Gastrocnemius medialis (tissue), 4 donors: ENCODE measurements around the gene ACAD9.

Experiments
- POLR2A ChIP-seq, 2 donors: fragments of 450-650 bp; IDR thresholded peaks; one replicate each; pipeline ENCODE4 v1.6.1; 2017; ENCODE audit warnings: antibody characterized with exemption in 2 of 2, mild to moderate bottlenecking in 2 of 2, moderate library complexity in 2 of 2
- TF ChIP-seq, protein P1 (sequence below), 5 experiments: fragments of 450-650 bp in 3 of 5; fragments of 200-600 bp in 2 of 5; sonication (generic) in 2 of 5; IDR thresholded peaks in 4 of 5; conservative IDR thresholded peaks in 1 of 5; 1 replicate in 4 of 5; 2 replicates in 1 of 5; pipeline ENCODE4 v1.5.1; 2016 to 2019; ENCODE audit warnings: antibody characterized with exemption in 5 of 5, mild to moderate bottlenecking in 3 of 5, moderate library complexity in 3 of 5

GRCh38 chr3:128932516-128933212 is 53.2 kb downstream of the ACAD9 start:
- TF ChIP-seq, protein P1, sequence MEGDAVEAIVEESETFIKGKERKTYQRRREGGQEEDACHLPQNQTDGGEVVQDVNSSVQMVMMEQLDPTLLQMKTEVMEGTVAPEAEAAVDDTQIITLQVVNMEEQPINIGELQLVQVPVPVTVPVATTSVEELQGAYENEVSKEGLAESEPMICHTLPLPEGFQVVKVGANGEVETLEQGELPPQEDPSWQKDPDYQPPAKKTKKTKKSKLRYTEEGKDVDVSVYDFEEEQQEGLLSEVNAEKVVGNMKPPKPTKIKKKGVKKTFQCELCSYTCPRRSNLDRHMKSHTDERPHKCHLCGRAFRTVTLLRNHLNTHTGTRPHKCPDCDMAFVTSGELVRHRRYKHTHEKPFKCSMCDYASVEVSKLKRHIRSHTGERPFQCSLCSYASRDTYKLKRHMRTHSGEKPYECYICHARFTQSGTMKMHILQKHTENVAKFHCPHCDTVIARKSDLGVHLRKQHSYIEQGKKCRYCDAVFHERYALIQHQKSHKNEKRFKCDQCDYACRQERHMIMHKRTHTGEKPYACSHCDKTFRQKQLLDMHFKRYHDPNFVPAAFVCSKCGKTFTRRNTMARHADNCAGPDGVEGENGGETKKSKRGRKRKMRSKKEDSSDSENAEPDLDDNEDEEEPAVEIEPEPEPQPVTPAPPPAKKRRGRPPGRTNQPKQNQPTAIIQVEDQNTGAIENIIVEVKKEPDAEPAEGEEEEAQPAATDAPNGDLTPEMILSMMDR (IDR thresholded peaks at IDR 0.05 in 4 of 5, conservative IDR thresholded peaks at IDR 0.05 in 1 of 5): no peak
- TF ChIP-seq POLR2A (IDR thresholded peaks at IDR 0.05): no peak
